ENCODE data around the gene HDAC2.
A peak's percentile ranks its signal among the peaks of the same experiment; 100 is the strongest.

Gene HDAC2

DNA sequence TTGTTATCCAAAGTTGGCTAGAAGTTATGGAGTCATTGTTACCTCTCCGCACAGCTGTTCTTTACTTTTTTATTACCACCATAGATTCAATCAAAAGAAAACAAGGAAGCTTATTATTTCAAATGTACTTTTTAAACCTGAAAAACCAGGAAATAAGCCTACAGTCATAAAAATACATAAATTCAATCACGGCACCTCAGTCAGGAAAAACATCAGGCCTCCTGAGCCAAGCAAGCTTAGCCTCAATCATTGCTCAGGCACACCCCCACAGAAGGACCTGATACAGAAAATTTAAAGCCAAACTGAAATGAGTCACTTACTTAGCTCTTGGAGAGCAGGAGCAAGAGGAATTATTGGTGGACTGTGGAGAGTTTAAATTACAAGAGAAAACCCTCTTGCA is 69.5 kb downstream of the HDAC2 start:
- TF ChIP-seq, protein P1, sequence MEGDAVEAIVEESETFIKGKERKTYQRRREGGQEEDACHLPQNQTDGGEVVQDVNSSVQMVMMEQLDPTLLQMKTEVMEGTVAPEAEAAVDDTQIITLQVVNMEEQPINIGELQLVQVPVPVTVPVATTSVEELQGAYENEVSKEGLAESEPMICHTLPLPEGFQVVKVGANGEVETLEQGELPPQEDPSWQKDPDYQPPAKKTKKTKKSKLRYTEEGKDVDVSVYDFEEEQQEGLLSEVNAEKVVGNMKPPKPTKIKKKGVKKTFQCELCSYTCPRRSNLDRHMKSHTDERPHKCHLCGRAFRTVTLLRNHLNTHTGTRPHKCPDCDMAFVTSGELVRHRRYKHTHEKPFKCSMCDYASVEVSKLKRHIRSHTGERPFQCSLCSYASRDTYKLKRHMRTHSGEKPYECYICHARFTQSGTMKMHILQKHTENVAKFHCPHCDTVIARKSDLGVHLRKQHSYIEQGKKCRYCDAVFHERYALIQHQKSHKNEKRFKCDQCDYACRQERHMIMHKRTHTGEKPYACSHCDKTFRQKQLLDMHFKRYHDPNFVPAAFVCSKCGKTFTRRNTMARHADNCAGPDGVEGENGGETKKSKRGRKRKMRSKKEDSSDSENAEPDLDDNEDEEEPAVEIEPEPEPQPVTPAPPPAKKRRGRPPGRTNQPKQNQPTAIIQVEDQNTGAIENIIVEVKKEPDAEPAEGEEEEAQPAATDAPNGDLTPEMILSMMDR (IDR thresholded peaks at IDR 0.05; ENCODE audit: insufficient read depth, low read depth, low read length, missing control alignments) = no peak
- no peak overlapping the region for H3K4me3 ChIP-seq (ENCODE audit: low read length)
- no peak for DNase-seq (ENCODE audit: low read depth)

DNA sequence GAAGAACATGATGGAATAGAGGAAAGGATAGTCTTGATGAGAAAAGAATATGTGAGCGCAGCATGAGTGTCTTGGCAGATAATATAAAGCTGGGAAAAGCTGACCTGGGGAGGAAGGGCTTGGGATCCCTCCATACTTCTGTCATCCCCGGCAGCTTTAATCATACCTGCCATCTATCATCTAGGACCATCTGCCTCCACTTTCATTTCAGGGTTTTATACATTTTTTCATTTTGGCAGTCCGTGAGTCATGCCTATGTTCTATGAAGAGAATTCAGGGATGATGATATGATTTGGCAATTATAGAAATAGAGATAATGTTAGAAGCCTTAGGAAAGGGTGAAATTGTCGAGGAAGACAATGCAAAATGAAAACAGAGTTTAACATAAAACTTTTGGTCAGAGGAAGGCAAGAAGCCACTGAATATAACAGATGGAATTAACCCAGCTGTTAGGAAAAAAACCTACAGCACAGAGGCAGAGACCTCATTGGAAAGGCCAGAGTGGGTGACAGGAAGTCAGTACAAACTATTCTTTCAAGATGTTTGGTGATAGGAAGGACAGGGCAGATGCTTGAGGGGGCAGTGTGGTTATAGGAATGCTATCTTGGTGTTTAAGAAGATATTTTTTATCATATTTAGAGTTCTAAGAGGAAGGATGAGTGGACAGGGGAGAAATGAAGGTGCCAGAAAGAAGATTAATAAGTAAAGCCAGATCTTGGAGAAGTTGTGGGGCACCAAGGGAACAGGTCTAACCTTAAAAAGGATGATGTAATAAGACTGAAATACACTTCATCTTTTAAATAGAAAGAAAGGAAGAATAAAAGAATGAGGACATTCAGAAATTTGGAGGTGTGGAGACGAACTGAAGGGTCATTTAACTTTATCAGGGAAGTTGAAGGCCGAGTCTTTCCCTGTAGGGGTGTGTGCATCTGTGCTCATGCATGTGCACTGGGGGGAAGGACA is 76.0 kb downstream of the HDAC2 start:
- TF ChIP-seq, protein P1 (IDR thresholded peaks at IDR 0.05; ENCODE audit: insufficient read depth, low read depth, low read length, missing control alignments) = no peak
- no peak for DNase-seq (ENCODE audit: low read depth)
- H3K4me3 ChIP-seq (ENCODE audit: low read length) = no peak overlapping the region

DNA sequence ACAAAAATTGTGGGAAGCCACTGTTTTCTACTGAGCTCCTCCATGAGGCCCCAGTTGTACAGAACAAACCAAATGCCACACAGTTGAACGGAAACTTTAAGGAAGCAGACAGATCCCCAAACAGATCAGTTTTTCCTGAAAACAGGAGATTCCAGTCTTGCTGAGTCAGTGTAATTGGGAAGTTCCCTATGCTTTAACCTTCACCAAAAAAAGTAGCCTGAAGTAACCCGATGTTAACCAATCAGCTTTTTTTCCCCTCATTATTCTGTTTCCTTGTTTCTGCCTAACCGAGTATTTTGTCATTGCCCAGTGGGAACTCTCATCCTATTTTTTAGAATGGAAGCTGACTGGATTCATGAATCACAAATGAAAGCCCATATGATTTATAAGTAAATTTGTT is 77.1 kb downstream of the HDAC2 start:
- TF ChIP-seq, protein P1 (IDR thresholded peaks at IDR 0.05; ENCODE audit: insufficient read depth, low read depth, low read length, missing control alignments) = no peak
- H3K4me3 ChIP-seq (ENCODE audit: low read length) = no peak overlapping the region
- peak; percentile 12 for DNase-seq (ENCODE audit: low read depth)

DNA sequence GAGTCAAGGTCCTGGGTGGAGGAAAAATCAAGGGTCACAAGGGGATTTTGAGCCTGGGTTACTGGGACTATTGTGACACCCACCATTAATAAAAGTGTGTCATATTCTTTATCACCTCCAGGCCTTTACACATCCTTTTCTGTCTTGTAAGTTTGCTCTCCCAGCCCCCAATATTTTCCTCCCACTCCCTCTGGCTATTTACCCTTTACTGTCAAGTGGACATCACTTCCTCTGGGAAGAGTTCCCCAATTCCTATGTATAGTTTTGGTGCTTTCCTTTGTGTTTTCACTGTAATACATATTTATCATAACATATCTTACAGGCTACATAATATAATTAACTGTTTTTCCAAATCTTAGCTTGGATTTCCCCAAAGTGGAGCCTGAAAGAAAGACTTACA is 77.5 kb downstream of the HDAC2 start:
- no peak for DNase-seq (ENCODE audit: low read depth)
- no peak overlapping the region for H3K4me3 ChIP-seq (ENCODE audit: low read length)
- TF ChIP-seq, protein P1 (IDR thresholded peaks at IDR 0.05; ENCODE audit: insufficient read depth, low read depth, low read length, missing control alignments) = no peak

DNA sequence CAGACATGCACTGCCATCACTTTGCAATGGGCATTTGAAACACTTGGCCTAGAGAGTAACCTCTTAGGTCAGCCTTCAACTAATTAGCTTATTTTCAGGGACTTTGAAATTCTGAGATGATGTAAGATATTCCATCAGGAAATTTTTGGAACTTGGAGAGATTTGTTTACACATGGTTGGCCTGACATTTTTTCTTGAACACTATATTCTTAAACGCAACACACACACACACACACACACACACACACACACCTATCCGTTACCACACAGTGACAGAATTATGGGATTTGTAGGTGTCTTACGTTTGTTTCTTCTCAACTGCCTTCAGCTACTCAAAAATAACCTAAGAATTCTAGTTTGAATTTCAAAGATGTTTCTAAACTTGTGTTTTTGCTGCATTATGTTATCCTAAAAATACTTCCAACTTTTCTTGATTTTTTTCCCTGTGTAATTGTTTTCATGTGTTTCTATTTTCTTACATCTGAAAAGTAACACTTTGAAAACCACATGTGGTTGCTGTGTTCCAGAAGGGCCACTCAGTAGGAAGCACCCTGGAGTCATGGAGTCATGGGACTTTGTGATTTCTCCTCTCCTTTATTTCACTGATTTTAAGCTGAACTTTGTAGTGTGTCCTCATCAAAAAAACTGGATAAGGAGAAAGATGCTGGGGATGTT is 81.9 kb downstream of the HDAC2 start:
- H3K4me3 ChIP-seq (ENCODE audit: low read length) = no peak overlapping the region
- no peak for DNase-seq (ENCODE audit: low read depth)
- TF ChIP-seq, protein P1 (IDR thresholded peaks at IDR 0.05; ENCODE audit: insufficient read depth, low read depth, low read length, missing control alignments) = no peak

DNA sequence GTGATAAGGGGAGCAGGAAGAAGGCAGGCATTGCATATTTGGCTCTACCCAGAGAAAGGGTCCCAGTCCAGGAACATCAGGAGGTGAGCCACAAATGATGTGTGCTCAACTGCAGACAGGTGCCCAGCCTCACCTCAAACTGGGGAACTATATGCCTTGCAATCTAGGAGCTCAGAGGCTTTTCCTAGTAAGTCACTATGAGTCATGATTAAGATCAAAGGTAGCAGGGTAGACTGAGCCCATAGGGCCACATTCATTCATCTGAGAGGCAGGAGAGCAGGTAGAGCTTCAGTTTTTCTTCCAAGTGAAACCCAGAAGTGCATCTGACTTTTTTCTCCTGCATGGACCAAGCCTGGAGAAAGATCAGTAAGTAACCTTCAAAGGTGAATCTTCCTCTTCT is 82.5 kb downstream of the HDAC2 start:
- TF ChIP-seq, protein P1 (IDR thresholded peaks at IDR 0.05; ENCODE audit: insufficient read depth, low read depth, low read length, missing control alignments) = no peak
- DNase-seq (ENCODE audit: low read depth) = peak; percentile 48
- no peak overlapping the region for H3K4me3 ChIP-seq (ENCODE audit: low read length)
